Midbrain (tissue), 1 donor: ENCODE results near the gene PTGER4.
"Not testable (repeated sequence)": the region's sequence is repeated elsewhere in the genome, so short reads cannot be mapped to it uniquely, and the experiment has no call there.

Experiments
- DNase-seq: peaks from one replicate; lab custom pipeline; 2025; lab: John Stamatoyannopoulos, UW

Gene PTGER4

GRCh38 chr5:40679913-40680681 is at the start of gene PTGER4:
PTGER4 (plus strand) TSS chr5:40679915; CDS start chr5:40680994, 1,079 bp downstream.
- DNase-seq: no peak

DNA sequence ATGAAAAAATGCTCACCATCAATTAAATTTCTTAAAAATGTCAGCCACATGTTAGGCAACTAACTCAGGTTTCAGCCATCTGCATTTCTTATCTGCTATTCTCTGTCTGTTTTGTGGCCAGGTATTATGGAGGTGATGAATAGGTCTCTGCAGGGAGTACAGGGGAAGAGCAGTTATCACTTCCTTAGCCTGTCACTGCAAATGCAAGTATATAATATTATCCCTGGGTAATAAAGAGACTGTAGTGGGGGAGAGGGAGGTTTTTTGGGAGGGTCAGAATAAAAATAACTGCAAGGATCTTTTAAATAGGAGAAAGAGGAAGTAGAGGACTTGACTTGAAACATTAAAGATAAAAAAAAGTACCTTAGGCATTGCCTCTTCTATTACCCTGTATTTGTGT is 49.6 kb upstream of the PTGER4 start:
- DNase-seq: no peak

DNA sequence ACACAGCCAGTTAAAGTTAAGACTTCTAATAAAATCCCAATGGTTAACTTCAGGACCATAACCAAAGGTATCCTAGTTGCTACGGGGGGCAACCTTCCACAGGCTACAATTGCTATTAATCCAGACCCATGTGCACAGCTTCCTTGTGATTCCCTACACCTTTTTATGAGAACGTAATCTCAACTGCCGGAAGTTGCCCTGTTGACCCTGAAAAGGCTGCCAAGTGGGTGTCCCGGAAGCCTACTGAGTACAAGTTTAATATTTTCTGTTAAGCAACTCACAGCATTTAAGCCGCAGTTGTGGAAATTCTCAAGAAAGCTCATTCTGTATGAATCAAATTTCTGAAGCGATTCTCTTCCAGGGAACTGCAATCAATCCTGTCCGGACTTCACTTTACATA is 48.5 kb upstream of the PTGER4 start:
- DNase-seq: no peak

DNA sequence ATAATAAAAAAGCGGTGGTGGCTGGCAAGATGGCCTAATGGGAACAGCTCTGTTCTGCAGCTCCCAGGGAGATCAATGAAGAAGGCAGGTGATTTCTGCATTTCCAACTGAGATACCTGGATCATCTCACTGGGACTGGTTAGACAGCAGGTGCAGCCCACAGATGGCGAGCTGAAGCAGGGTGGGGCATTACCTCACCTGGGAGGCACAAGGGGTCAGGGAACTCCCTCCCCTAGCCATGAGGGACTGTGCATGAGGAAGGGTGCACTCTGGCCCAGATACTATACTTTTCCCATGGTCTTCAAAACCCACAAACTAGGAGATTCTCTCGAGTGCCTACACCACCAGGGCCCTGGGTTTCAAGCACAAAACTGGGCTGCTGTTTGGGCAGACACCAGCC is 45.6 kb upstream of the PTGER4 start:
- DNase-seq: no peak

- DNase-seq: no peak
These were observed 45.1 kb upstream of the PTGER4 start for GRCh38 chr5:40634593-40634992.

- DNase-seq: not testable (repeated sequence)
These were observed 40.2 kb upstream of the PTGER4 start for GRCh38 chr5:40639531-40639930.

- DNase-seq: no peak
These were observed 33.4 kb upstream of the PTGER4 start for GRCh38 chr5:40646266-40646665.

DNA sequence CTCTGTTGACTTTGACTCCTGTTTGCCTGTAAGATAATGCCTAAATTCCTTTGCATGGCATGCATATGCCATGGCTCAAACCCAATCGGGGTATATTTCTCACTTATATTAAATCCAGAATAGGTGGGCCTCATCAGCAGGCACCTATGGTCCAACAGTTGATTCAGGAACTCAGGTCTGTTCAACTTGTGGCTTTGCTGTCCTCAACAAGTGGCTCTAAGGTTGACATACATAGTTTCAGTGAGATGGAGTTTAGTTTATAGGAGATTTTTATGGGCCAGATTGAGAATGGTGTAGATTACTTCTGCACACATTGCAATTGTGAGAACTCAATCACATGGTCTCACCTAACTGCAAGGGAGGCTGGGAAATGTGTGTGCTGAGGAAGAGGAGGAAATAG is 31.6 kb upstream of the PTGER4 start:
- no peak for DNase-seq

GRCh38 chr5:40649463-40650030 is 30.2 kb upstream of the PTGER4 start:
- no peak for DNase-seq

GRCh38 chr5:40651201-40651600 is 28.5 kb upstream of the PTGER4 start:
- DNase-seq: no peak

- no peak for DNase-seq
These were observed 27.1 kb upstream of the PTGER4 start for GRCh38 chr5:40652441-40653220.

DNA sequence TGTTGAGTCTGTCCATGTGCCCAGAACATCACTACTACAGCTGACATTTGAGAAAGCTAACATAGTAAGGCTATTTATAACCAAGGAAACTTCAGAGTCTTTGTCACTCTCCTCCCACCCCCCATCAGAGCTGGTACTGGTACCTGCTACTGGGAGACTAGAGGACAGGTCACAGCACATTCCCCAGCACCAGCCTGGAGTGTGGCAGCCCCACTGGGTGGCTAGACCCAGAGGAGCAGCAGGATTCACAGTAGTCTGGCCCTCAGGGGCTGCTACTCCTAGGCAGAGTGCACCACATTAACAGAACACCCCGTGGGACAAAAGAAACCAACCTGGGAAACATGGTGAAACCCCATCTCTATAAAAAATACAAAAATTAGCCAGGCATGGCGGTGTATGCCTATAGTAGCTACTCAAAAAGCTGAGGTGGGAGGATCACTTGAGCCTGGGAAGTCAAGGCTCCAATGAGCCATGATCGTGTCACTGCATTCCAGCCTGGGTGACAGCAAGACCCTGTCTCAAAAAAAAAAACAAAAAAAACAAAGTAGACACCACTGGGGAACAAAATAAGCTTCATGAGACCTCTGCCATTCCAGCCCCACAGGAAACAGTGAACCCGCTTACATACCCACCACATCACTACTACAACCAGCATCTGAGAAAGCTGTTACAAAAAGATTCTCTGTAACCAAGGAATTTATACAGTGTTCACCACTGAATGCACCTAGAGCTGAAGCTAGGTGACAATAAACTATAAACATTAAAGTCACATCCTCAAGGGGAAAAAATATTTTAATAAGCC is 26.3 kb upstream of the PTGER4 start:
- no peak for DNase-seq

DNA sequence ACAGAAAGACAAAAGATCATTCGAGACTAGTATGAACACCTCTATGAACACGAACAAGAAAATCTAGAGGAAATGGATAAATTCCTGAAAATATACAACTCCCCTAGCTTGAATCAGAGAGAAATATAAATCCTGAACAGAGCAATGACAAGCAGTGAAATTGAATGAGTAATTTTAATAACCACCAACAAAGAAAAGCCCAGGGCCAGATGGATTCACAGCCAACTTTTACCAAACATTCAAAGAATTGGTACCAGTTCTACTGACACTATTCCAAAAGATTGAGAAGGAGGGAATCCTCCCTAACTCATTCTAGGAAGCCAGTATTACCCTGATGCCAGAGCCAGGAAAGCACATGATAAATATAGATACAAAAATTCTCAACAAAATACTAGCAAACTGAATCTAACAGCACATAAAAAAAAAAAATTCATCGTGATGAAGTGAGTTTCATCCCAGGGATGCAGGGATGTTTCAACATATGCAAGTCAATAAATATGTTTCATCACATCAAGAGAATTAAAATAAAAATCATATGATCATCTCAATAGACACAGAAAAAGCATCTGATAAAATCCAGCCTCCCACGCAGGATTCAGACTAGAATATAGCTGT is 25.2 kb upstream of the PTGER4 start:
- DNase-seq: no peak

GRCh38 chr5:40655138-40655537 is 24.6 kb upstream of the PTGER4 start:
- DNase-seq: no peak

GRCh38 chr5:40656091-40656490 is 23.6 kb upstream of the PTGER4 start:
- DNase-seq: not testable (repeated sequence)

DNA sequence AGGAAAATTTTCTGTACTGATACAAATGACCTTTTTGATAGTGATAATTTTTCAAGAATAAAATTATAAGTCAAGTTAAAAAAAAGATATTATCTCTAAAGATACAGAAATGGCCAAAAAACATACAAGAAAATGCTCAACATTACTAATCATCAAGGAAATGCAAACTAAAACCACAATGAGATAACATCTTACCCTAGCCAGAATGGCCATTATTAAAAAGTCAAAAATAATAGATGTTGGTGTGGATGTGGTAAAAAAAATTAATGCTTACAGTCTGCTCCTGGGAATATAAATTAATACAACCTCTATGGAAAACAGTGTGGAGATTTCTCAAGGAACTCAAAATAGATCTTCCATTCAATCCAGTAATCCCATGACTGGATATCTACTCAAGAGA is 22.9 kb upstream of the PTGER4 start:
- no peak for DNase-seq

- no peak for DNase-seq
These were observed 19.0 kb upstream of the PTGER4 start for GRCh38 chr5:40660751-40661150.

- no peak for DNase-seq
These were observed 13.9 kb upstream of the PTGER4 start for GRCh38 chr5:40665635-40666298.

GRCh38 chr5:40666657-40667056 is 13.1 kb upstream of the PTGER4 start:
- DNase-seq: no peak

DNA sequence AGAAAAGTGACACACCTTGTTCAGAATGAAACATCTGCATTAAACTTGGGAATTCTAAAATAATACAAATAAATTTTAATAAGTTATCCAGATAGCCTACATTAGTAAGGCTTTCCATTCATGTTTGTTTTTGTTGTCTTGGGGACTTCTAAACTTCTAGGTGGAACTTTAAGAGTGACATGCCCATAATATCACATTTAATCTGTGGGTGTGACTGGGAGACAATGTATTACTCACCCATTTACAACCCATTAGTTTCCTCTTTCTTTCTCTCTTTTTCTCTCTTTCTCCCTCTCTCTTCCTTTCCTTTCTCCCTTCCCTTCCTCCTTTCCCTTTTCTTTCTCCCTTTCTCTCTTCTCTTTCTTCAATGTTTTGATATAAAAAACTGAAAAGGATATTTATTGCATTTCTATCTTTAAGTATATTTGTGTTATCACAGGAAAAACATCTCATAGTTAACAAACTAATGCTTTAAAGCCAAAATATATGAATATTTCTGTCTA is 12.5 kb upstream of the PTGER4 start:
- no peak for DNase-seq
